HG03469 (cell line): ENCODE results near the gene GIN1.

Experiments
- ATAC-seq: cut with Tn5 transposase; IDR thresholded peaks from one replicate; pipeline ENCODE4 v1.9.1; 2021; ENCODE audit warnings: mild to moderate bottlenecking, moderate library complexity, moderate number of reproducible peaks; ENCODE audit not compliant: unreplicated experiment

The GIN1 gene

DNA sequence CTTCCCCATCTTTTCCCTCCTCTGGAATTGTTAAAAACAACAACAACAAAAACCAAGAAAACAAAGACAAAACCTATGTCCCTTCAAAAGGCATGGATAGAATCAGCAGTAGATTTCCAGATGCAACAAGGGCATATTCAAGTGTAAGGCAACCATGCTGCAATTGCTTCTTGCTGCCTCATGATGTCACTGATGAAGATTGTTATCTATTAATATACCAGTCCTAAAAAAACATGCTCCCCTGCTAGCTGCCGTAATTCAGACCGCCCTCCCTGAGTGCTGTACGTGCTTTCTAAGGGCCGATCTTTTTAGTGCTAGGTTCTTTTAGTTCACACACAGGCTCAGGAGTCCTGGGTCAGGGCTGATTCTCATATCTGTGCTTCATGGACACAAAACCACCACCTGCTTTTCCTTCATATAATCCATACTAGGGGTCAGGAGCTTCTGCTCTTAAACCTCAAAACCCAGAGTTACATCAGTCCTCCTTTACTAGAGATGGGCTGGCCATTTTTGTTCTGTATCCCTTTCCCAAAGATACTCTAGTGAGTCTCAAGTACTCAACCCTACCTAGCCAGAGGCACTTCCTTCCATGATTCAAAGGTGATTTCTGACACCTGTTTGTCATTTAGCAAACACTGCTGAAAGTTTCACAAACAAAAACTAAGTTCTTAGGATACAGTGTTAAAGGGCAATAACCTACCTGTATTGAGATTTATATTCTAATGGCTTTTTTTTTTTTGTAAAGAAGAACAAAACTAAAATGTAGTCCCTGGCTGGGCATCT is 82.1 kb downstream of the GIN1 start:
- peak; percentile 43 for ATAC-seq

GRCh38 chr5:103036601-103037000 is 83.3 kb downstream of the GIN1 start:
- ATAC-seq = no peak
